HepG2 (cell line): ENCODE measurements around the gene ADSS1. TPM values are rescaled to one million over a fixed set of nuclear protein-coding genes. Genes with fewer than 3 reads are reported as not detected.
A peak's percentile ranks its signal among the peaks of the same experiment; 100 is the strongest.

ENCODE experiments used
- ATAC-seq: fragments of 200-7000 bp; cut with Tn5 transposase; 3 replicates; pipeline ENCODE4 v1.9.1; 2020; ENCODE audit warnings: mild to moderate bottlenecking, moderate library complexity
- BruUV-seq: library from RNA; stranded (reverse); fragments of 400-500 nt; replicated peaks from 2 replicates; lab custom pipeline; 2021; lab: Mats Ljungman, UMichigan
- CTCF ChIA-PET: fragments of 300-600 bp; formaldehyde crosslinking; extraction: SDS; loops from one replicate; lab custom pipeline; 2021; ENCODE audit warnings: low total read pairs, inconsistent platforms, low intra/inter-chr PET ratio; lab: Yijun Ruan, JAX
- POLR2A ChIA-PET: fragments of 350-600 bp; sonication (Branson Sonifier 250); formaldehyde crosslinking; loops from one replicate; lab custom pipeline; 2020; ENCODE audit warnings: antibody characterized with exemption, inconsistent platforms; lab: Yijun Ruan, JAX
- DNase-seq: peaks from one replicate; pipeline ENCODE4 v3.0.0-alpha.2; 2015; ENCODE audit warnings: low spot score
- FAIRE-seq: peaks from 3 replicates; lab custom pipeline; 2011; peaks lifted over from hg19 to GRCh38; lab: Jason Lieb, UNC
- H2AFZ ChIP-seq: one replicate; pipeline ENCODE4 v1.6.1; 2011; ENCODE audit warnings: low read length, inconsistent platforms
- H3K27ac ChIP-seq: fragments of 300-600 bp; 3 replicates; pipeline ENCODE4 v1.8.0; 2011; ENCODE audit warnings: mixed run types, mild to moderate bottlenecking, mixed read lengths, low read length, inconsistent platforms; ENCODE audit not compliant: insufficient read depth; ENCODE audit errors: extremely low read length
- H3K27me3 ChIP-seq, 2 experiments: fragments of 200-600 bp in 1 of 2; 2 replicates in 1 of 2; 3 replicates in 1 of 2; pipeline versions ENCODE4 v1.6.0 to v1.8.0; 2011; ENCODE audit warnings: low read length in 2 of 2, mild to moderate bottlenecking in 2 of 2, moderate library complexity in 2 of 2, inconsistent platforms in 1 of 2; ENCODE audit not compliant: insufficient read depth in 2 of 2, control insufficient read depth in 1 of 2
- H3K36me3 ChIP-seq, 2 experiments: fragments of 200-600 bp in 1 of 2; replicated peaks in 1 of 2; 2 replicates in 1 of 2; 3 replicates in 1 of 2; pipeline versions ENCODE4 v1.5.1 to v1.8.0; 2011; ENCODE audit warnings: low read length in 2 of 2, inconsistent platforms in 1 of 2; ENCODE audit not compliant: insufficient read depth in 2 of 2, control insufficient read depth in 1 of 2
- H3K4me1 ChIP-seq: 2 replicates; pipeline ENCODE4 v1.5.1; 2012; ENCODE audit warnings: low read length, inconsistent platforms; ENCODE audit not compliant: insufficient read depth
- H3K4me2 ChIP-seq: 2 replicates; pipeline ENCODE4 v1.6.0; 2011; ENCODE audit warnings: low read depth, low read length, inconsistent platforms
- H3K4me3 ChIP-seq, 3 experiments: fragments of 200-600 bp in 1 of 3; sonication (generic), shearing (Covaris generic) in 1 of 3; replicated peaks in 1 of 3; 2 replicates each; pipeline ENCODE4 v1.5.1; 2011 to 2016; ENCODE audit warnings: low read length in 3 of 3, inconsistent platforms in 2 of 3, low read depth in 2 of 3, mild to moderate bottlenecking in 2 of 3, control low read depth in 1 of 3, mixed read lengths in 1 of 3; ENCODE audit not compliant: insufficient read depth in 1 of 3
- H3K79me2 ChIP-seq: one replicate; pipeline ENCODE4 v1.6.1; 2011; ENCODE audit warnings: low read length, inconsistent platforms; ENCODE audit not compliant: insufficient read depth
- H3K9ac ChIP-seq: 2 replicates; pipeline ENCODE4 v1.6.0; 2011; ENCODE audit warnings: mild to moderate bottlenecking, low read depth, low read length, inconsistent platforms; ENCODE audit not compliant: insufficient read depth
- H3K9me3 ChIP-seq: 2 replicates; pipeline ENCODE4 v1.5.1; 2012; ENCODE audit warnings: mild to moderate bottlenecking, low read length
- H4K20me1 ChIP-seq: 2 replicates; pipeline ENCODE4 v1.6.0; 2011; ENCODE audit warnings: inconsistent platforms, mild to moderate bottlenecking, low read length, moderate library complexity; ENCODE audit not compliant: insufficient read depth
- AKAP8 ChIP-seq: sonication (generic); formaldehyde crosslinking; IDR thresholded peaks from 2 replicates; pipeline ENCODE4 v1.5.1; 2020; ENCODE audit warnings: mild to moderate bottlenecking, missing genetic modification reagents
- CC2D1A ChIP-seq: sonication (generic); formaldehyde crosslinking; IDR thresholded peaks from 2 replicates; pipeline ENCODE4 v1.8.1; 2023; ENCODE audit warnings: mild to moderate bottlenecking, missing genetic modification reagents
- DR1 ChIP-seq: sonication (generic); formaldehyde crosslinking; IDR thresholded peaks from 2 replicates; pipeline ENCODE4 v1.8.0; 2021; ENCODE audit warnings: mild to moderate bottlenecking, missing genetic modification reagents, inconsistent platforms
- E2F2 ChIP-seq: sonication (generic); formaldehyde crosslinking; IDR thresholded peaks from 2 replicates; pipeline ENCODE4 v1.4.0; 2020; ENCODE audit warnings: missing genetic modification reagents, borderline replicate concordance
- NFE2L2 ChIP-seq: fragments of 150-350 bp; IDR thresholded peaks from 2 replicates; pipeline ENCODE4 v1.6.1; 2014; ENCODE audit warnings: low read length
- NFRKB ChIP-seq: fragments of 450-650 bp; IDR thresholded peaks from 2 replicates; pipeline ENCODE4 v1.6.1; 2017
- NR1H2 ChIP-seq: sonication (generic); formaldehyde crosslinking; IDR thresholded peaks from 2 replicates; pipeline ENCODE4 v1.8.1; 2022; ENCODE audit warnings: low read depth, missing genetic modification reagents, borderline replicate concordance
- PAXIP1 ChIP-seq: sonication (generic); formaldehyde crosslinking; conservative IDR thresholded peaks from 2 replicates; pipeline ENCODE4 v1.4.0; 2020; ENCODE audit warnings: mild to moderate bottlenecking, missing genetic modification reagents, moderate library complexity
- RBFOX2 ChIP-seq: fragments of 200-400 bp; formaldehyde crosslinking; IDR thresholded peaks from 2 replicates; pipeline ENCODE4 v1.6.1; 2017; ENCODE audit warnings: low read depth, mild to moderate bottlenecking, low read length
- RORA ChIP-seq: sonication (generic); formaldehyde crosslinking; IDR thresholded peaks from 2 replicates; pipeline ENCODE4 v1.5.0; 2020; ENCODE audit warnings: mild to moderate bottlenecking, missing genetic modification reagents, moderate library complexity
- ZNF207 ChIP-seq: fragments of 450-650 bp; IDR thresholded peaks from 2 replicates; pipeline ENCODE4 v1.6.1; 2016; ENCODE audit warnings: antibody characterized with exemption, borderline replicate concordance
- ZNF333 ChIP-seq: sonication (generic); formaldehyde crosslinking; IDR thresholded peaks from 2 replicates; pipeline ENCODE4 v1.4.0; 2020; ENCODE audit warnings: mild to moderate bottlenecking, missing genetic modification reagents, borderline replicate concordance
- ZNF644 ChIP-seq: IDR thresholded peaks from 2 replicates; pipeline ENCODE4 v1.6.1; 2016; ENCODE audit warnings: low read depth
- ZNF703 ChIP-seq: sonication (generic); formaldehyde crosslinking; IDR thresholded peaks from 2 replicates; pipeline ENCODE4 v1.5.1; 2020; ENCODE audit warnings: missing genetic modification reagents, mild to moderate bottlenecking, moderate library complexity, borderline replicate concordance
- ZSCAN30 ChIP-seq: sonication (generic); formaldehyde crosslinking; IDR thresholded peaks from 2 replicates; pipeline ENCODE4 v1.5.0; 2020; ENCODE audit warnings: mild to moderate bottlenecking, missing genetic modification reagents
- WGBS: methylation state at CpG from one replicate; pipeline ENCODE4 v1.1.6; 2017; ENCODE audit warnings: low lambda C conversion rate; 5-methylcytosine and 5-hydroxymethylcytosine counted together
- in situ Hi-C: cut with HindIII; loops from 2 replicates; pipeline ENCODE4 v1.10.0; 2017; ENCODE audit warnings: low pct_unique_long_range_greater_than_20kb; ENCODE audit not compliant: extremely low pct_ligation_motif_present
- intact Hi-C: fragments of 100-400 bp; cut with micrococcal nuclease; formaldehyde crosslinking; loops from one replicate; pipeline ENCODE4 v1.10.0; 2022; ENCODE audit not compliant: unreplicated experiment
- polyA plus RNA-seq, 8 experiments: library from polyadenylated mRNA; depleted of rRNA in 3 of 8; stranded (reverse) in 7 of 8; unstranded in 1 of 8; fragments of >200 nt; fragmentation: Illumina TruSeq in 4 of 8; extraction: Trizol in 4 of 8; gene quantifications; 2 replicates each; pipeline versions ENCODE4 v1.2.1 to v1.2.3, GENCODE V29; 2011 to 2016; ENCODE audit warnings: low read depth in 4 of 8, missing spikeins in 1 of 8, mixed read lengths in 1 of 8; ENCODE audit not compliant: insufficient read depth in 1 of 8
- total RNA-seq, 5 experiments: library from RNA; depleted of rRNA; stranded (reverse); fragments of >200 nt; fragmentation: Illumina TruSeq; extraction: Trizol; gene quantifications; 2 replicates each; pipeline ENCODE4 v1.2.3, GENCODE V29; 2016; ENCODE audit warnings: low read depth in 1 of 5
- TF ChIP-seq, protein P1 (sequence below): sonication (generic); formaldehyde crosslinking; IDR thresholded peaks from 2 replicates; pipeline ENCODE4 v1.5.0; 2020; ENCODE audit warnings: mild to moderate bottlenecking, missing genetic modification reagents

The ADSS1 gene
- total and polyA plus RNA-seq, 2 of the 13 experiments (the other 11 are each of a cell fraction or from before 2014, with no cell fraction given): 1.0 to 36.7 TPM

DNA sequence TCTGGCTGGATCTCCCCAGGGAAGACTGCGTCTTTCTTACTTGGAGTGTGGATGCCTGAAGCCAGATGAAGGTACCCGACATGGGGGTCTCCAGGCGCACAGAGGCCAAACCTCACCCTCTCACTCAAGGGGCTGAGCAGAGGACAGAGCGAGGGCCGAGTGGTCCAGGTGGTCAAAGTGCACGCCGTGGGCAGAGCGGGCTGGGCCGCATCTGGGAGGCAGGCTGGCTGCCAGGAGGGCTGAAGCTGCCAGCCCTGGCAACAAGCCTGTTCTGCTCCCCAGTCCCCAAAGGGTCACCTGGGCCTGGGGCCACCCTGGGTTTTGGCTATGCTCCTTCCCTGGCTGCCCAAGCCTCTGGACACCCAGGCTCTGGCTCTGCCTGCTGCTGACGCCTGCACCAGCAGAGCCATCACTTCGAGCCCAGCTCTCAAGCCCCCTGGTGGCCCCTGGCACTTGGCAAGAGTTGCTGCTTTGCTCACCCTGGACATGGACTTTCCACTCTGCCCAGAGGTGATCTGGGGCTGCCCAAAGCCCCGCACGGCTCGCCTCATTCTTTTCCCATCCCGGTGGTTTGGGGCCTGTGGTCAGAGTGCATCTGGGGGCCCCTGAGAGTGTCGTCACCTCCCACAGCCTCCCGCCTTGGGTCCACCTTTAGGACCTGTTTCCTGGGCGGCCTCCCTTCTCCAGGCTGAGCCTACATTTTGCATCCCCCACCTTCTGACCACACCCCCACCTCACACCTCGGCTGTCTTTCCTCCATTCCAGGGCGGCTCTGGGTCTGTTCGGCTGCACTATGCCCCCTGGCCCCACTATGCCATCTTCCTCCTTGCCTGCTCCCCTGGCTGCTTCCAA lies 2.8 kb downstream of the ADSS1 start (continued):
- TF ChIP-seq E2F2 (CRISPR knock-in tag): no peak
- no peak for TF ChIP-seq ZNF644 (CRISPR knock-in tag)
- no peak for TF ChIP-seq RORA
- no peak for TF ChIP-seq DR1 (CRISPR knock-in tag)
- peak; percentile 58; the same call in 1 of the 2 replicates for TF ChIP-seq RBFOX2
- peak; percentile 81 for TF ChIP-seq PAXIP1 (CRISPR knock-in tag)

DNA sequence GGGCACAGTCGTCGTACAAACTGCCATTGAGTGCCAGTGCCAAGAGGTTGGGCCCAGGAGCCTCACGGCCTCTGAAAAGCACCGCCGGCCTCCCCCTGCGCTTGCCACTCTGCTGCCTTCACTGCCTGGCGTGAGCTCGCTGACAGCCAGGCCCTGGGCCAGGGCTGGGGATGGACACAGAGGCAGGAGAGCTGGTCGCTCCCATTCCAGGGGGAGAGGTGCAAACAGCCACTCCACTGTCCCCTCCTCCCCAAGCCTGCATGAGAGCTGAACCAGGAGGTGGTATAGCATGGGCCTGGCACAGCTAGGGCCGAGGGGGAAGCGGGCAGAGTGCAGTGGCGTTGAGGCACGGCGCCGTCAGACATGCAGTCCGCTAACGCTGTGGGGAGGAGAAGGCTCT lies 4.6 kb downstream of the ADSS1 start:
- FAIRE-seq (no peak), ATAC-seq (no peak), DNase-seq (no peak)
- 83% methylated on average over 10 of the region's 17 CpGs for WGBS
- intact Hi-C loops: no loop called here
- no peak overlapping the region for H3K4me3 ChIP-seq
- H3K27me3 ChIP-seq: peaks cover 0 to 3% of the 10 kb centered on the region in 2 experiments; a peak in 1 of 5 replicates
- no peaks in the 10 kb centered on the region for H3K9me3 ChIP-seq
- H2AFZ ChIP-seq: no peak overlapping the region
- H3K9ac ChIP-seq: no peak overlapping the region
- BruUV-seq: no TSS peak
- ChIA-PET POLR2A (no interaction called here), CTCF (no interaction called here)
- no peak overlapping the region for H3K27ac ChIP-seq
- H3K4me2 ChIP-seq: no peak overlapping the region
- H3K79me2 ChIP-seq: no peaks in the 10 kb centered on the region
- no peaks in the 10 kb centered on the region for H3K36me3 ChIP-seq
- H3K4me1 ChIP-seq: peaks cover 67% of the 10 kb centered on the region
- H4K20me1 ChIP-seq: no peaks in the 10 kb centered on the region
- in situ Hi-C loops: no loop called here
- TF ChIP-seq ZNF207 (no peak), NR1H2 (CRISPR knock-in tag) (no peak), CC2D1A (CRISPR knock-in tag) (no peak), NFE2L2 (no peak), AKAP8 (CRISPR knock-in tag) (0 out of 2 replicates have a peak, but pooled peaks have one; percentile 43), ZNF703 (no peak), NFRKB (no peak), ZNF333 (peak; percentile 18; the same call in 1 of the 2 replicates), ZSCAN30 (CRISPR knock-in tag) (no peak)
- TF ChIP-seq, protein P1, sequence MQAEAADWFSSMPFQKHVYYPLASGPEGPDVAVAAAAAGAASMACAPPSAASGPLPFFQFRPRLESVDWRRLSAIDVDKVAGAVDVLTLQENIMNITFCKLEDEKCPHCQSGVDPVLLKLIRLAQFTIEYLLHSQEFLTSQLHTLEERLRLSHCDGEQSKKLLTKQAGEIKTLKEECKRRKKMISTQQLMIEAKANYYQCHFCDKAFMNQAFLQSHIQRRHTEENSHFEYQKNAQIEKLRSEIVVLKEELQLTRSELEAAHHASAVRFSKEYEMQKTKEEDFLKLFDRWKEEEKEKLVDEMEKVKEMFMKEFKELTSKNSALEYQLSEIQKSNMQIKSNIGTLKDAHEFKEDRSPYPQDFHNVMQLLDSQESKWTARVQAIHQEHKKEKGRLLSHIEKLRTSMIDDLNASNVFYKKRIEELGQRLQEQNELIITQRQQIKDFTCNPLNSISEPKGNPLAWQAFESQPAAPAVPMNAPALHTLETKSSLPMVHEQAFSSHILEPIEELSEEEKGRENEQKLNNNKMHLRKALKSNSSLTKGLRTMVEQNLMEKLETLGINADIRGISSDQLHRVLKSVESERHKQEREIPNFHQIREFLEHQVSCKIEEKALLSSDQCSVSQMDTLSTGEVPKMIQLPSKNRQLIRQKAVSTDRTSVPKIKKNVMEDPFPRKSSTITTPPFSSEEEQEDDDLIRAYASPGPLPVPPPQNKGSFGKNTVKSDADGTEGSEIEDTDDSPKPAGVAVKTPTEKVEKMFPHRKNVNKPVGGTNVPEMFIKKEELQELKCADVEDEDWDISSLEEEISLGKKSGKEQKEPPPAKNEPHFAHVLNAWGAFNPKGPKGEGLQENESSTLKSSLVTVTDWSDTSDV: no peak
